Measurements from ENCODE around the gene NFIA.
A peak's percentile ranks its signal among the peaks of the same experiment; 100 is the strongest.

Gene NFIA

DNA sequence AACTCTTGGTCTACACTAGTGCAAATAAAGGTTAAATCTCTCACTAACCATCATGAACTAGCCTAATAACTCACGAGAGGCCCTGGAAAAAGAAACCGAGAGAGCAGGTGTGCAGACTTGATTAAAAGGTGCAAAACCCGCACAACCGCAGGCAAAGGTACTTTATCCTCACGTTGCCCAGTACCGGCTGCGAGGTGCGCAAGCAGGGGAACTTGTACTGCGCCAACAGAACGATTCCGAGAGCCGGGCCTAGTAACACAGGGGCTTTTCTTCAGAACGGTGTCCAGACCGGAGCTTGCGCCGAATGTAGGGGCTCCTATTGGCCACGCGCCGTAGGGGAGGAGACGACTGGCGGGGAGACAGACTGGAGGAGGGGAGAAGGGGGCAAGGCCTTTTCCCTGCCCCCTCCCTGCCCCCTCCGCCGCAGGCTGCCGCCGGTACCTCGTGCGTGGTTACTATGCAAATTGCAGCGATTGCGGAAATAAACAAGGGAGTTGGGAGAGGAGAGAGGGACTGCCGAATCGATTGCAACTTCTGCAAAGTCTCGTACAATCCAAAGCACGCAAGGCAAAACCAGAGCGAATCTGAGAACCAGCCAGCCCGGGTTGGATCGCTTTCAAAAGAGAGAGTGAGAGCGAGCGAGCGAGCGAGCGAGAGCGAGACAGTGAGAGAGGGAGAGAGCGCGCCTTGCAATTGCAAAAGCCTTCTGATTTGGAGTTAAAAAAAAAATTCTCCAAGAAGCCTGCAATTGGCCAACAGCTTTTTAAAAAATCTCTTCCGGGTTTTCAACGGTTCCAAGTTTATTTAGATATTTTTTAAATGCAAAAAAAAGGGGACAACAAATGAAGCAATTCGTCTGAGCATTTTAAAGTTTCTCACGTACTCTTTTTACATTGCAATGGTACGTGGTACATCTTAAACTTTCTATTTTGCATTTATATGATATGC is 5.4 kb upstream of the NFIA start:
- POLR2A ChIA-PET: interaction anchor here (0.7 to 4.1 kb wide), 8 partner anchors 11 to 375 kb away, joined by 3 to 31 read pairs (median 4); no protein-coding TSS in a partner anchor
- CTCF ChIA-PET: interaction anchor here (0.6 to 2.5 kb wide), 6 partner anchors 14 to 80 kb away, joined by 3 to 25 read pairs (median 4); no protein-coding TSS in a partner anchor
- H3K27ac ChIP-seq (ENCODE audit: extremely low read depth, low read depth, low read length): peak overlapping the region; percentile 86
- H3K9me3 ChIP-seq (ENCODE audit: control insufficient read depth, insufficient read depth, low read depth, low read length): no peaks in the 10 kb centered on the region
- H3K36me3 ChIP-seq (ENCODE audit: control insufficient read depth in 2 of 2, insufficient read depth in 1 of 2, low read length in 2 of 2): no peaks in the 10 kb centered on the region
- H3K4me3 ChIP-seq (ENCODE audit: low read depth, low read length): peak overlapping the region; percentile 56
- H3K4me1 ChIP-seq (ENCODE audit: control insufficient read depth, insufficient read depth, low read length): peaks cover 21% of the 10 kb centered on the region
- TF ChIP-seq ZFP37 (tag by site-specific recombination; IDR thresholded peaks at IDR 0.05): no peak
- peak; percentile 15; the same call in 1 of the 2 replicates for TF ChIP-seq MZF1 (tag by site-specific recombination; IDR thresholded peaks at IDR 0.05; ENCODE audit: borderline replicate concordance)
- TF ChIP-seq ZNF658 (tag by site-specific recombination; IDR thresholded peaks at IDR 0.05): no peak
- TF ChIP-seq, protein P1, sequence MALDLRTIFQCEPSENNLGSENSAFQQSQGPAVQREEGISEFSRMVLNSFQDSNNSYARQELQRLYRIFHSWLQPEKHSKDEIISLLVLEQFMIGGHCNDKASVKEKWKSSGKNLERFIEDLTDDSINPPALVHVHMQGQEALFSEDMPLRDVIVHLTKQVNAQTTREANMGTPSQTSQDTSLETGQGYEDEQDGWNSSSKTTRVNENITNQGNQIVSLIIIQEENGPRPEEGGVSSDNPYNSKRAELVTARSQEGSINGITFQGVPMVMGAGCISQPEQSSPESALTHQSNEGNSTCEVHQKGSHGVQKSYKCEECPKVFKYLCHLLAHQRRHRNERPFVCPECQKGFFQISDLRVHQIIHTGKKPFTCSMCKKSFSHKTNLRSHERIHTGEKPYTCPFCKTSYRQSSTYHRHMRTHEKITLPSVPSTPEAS (tag by site-specific recombination; IDR thresholded peaks at IDR 0.05): no peak
- TF ChIP-seq SETDB1 (IDR thresholded peaks at IDR 0.05; ENCODE audit: insufficient read length, low read length): no peak
- TF ChIP-seq ZNF398 (tag by site-specific recombination; IDR thresholded peaks at IDR 0.05): peak; percentile 100
- no peak for TF ChIP-seq KLF7 (tag by site-specific recombination; IDR thresholded peaks at IDR 0.05; ENCODE audit: borderline replicate concordance)
- peak; percentile 70 for TF ChIP-seq ZNF335 (tag by site-specific recombination; conservative IDR thresholded peaks at IDR 0.05)
- TF ChIP-seq ZNF280C (tag by site-specific recombination; IDR thresholded peaks at IDR 0.05): no peak
- TF ChIP-seq ZNF302 (tag by site-specific recombination; IDR thresholded peaks at IDR 0.05; ENCODE audit: low read depth): no peak
- no peak for TF ChIP-seq ZNF16 (tag by site-specific recombination; IDR thresholded peaks at IDR 0.05; ENCODE audit: low read depth)
- no peak for TF ChIP-seq ZNF169 (tag by site-specific recombination; IDR thresholded peaks at IDR 0.05)
- no peak for TF ChIP-seq ZNF423 (tag by site-specific recombination; IDR thresholded peaks at IDR 0.05)
- no peak for TF ChIP-seq PRDM6 (tag by site-specific recombination; IDR thresholded peaks at IDR 0.05)
- TF ChIP-seq BCL11B (tag by site-specific recombination; IDR thresholded peaks at IDR 0.05; ENCODE audit: low read depth): 0 out of 2 replicates have a peak, but pooled peaks have one; percentile 51
- peak; percentile 80 for TF ChIP-seq ZNF843 (tag by site-specific recombination; IDR thresholded peaks at IDR 0.05)
- TF ChIP-seq, protein P2, sequence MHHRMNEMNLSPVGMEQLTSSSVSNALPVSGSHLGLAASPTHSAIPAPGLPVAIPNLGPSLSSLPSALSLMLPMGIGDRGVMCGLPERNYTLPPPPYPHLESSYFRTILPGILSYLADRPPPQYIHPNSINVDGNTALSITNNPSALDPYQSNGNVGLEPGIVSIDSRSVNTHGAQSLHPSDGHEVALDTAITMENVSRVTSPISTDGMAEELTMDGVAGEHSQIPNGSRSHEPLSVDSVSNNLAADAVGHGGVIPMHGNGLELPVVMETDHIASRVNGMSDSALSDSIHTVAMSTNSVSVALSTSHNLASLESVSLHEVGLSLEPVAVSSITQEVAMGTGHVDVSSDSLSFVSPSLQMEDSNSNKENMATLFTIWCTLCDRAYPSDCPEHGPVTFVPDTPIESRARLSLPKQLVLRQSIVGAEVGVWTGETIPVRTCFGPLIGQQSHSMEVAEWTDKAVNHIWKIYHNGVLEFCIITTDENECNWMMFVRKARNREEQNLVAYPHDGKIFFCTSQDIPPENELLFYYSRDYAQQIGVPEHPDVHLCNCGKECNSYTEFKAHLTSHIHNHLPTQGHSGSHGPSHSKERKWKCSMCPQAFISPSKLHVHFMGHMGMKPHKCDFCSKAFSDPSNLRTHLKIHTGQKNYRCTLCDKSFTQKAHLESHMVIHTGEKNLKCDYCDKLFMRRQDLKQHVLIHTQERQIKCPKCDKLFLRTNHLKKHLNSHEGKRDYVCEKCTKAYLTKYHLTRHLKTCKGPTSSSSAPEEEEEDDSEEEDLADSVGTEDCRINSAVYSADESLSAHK (tag by site-specific recombination; IDR thresholded peaks at IDR 0.05): peak; percentile 61; the same call in 1 of the 2 replicates
- TF ChIP-seq ZSCAN18 (tag by site-specific recombination; IDR thresholded peaks at IDR 0.05): no peak
- TF ChIP-seq ZNF391 (tag by site-specific recombination; IDR thresholded peaks at IDR 0.05; ENCODE audit: borderline replicate concordance, low read depth): no peak
- TF ChIP-seq, protein P3, sequence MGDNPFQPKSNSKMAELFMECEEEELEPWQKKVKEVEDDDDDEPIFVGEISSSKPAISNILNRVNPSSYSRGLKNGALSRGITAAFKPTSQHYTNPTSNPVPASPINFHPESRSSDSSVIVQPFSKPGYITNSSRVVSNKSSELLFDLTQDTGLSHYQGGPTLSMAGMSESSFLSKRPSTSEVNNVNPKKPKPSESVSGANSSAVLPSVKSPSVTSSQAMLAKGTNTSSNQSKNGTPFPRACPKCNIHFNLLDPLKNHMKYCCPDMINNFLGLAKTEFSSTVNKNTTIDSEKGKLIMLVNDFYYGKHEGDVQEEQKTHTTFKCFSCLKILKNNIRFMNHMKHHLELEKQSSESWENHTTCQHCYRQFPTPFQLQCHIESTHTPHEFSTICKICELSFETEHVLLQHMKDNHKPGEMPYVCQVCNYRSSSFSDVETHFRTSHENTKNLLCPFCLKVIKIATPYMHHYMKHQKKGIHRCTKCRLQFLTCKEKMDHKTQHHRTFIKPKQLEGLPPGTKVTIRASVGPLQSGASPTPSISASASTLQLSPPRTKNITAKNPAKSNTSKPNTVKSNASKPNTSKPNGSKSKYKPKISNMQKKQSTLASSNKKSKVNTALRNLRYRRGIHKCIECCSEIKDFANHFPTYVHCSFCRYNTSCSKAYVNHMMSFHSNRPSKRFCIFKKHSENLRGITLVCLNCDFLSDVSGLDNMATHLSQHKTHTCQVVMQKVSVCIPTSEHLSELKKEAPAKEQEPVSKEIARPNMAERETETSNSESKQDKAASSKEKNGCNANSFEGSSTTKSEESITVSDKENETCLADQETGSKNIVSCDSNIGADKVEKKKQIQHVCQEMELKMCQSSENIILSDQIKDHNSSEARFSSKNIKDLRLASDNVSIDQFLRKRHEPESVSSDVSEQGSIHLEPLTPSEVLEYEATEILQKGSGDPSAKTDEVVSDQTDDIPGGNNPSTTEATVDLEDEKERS (tag by site-specific recombination; IDR thresholded peaks at IDR 0.05): no peak

Data from HEK293 (cell line).